ENCODE data around the gene LPAR6.

DNA sequence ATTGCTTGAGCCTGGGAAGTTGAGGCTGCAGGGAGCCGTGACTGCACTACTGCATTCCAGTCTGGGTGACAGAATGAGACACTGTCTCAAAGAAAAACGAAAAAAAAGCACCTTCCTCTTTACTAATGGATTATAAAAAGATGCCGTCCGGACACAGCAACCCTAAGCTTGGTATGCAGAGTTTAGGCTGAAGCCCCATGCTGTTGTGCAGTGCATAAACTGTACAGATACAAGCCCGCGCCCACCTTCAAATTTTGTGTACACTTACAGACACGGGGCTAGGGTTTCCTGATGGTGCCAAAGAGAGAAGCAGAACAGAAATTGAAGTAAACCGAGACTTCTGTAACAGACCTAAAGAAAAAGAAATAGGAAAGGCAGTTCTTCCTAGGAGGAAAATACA, 9.0 kb downstream of the LPAR6 start:
- TF ChIP-seq EZH2 (IDR thresholded peaks at IDR 0.05; ENCODE audit: insufficient read depth, poor library complexity, severe bottlenecking) (no peak), EZH2phosphoT487 (IDR thresholded peaks at IDR 0.05; ENCODE audit: insufficient read depth, low read depth) (no peak)

Data from GM23248 (cell line).